ENCODE data around the gene LGMN.

The LGMN gene

GRCh38 chr14:92670643-92671366 is 77.6 kb downstream of the LGMN start:
- no peak for DNase-seq

DNA sequence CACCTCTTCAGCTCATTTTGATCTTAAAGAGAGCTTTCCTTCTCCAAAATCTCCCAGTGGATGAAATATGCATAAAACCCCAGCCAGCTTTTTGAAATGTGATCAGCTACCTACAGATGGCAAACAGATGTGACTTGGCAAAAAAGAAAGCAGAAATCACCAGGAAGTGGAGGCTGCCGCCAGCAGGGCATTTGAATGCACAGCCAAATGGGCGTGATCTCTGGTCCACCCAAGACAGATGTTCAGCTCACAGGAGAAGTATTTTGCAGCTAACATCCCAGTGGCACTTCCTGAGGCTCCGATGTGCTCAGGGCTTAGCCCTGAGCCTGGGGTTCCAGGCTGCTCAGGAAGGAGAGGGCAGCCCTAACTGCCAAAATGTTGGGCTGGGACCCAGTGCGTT is 78.3 kb downstream of the LGMN start:
- DNase-seq = no peak

GRCh38 chr14:92668276-92668973 is 80.0 kb downstream of the LGMN start:
- no peak for DNase-seq

DNA sequence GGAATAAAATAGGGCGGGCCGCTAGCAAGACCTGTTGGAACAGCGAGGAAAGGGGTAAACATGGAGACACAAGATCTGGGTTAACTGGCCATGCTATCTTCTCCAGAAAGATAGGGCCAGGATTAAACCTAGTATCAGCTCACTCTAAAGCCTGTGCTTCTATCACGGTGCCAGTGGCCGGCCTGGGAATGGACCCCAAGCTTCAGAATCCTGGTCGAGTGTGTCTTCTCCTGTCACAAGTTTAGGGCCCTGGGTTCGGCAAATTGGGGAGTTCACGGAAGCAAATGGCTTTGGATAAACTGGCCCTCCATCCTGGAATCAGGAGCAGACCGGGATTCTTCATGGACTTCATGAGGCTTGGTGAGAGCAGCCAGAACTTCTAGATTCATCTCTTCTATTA is 82.2 kb downstream of the LGMN start:
- DNase-seq = no peak

- no peak for DNase-seq
Observed at GRCh38 chr14:92665661-92666110, 82.7 kb downstream of the LGMN start.

DNA sequence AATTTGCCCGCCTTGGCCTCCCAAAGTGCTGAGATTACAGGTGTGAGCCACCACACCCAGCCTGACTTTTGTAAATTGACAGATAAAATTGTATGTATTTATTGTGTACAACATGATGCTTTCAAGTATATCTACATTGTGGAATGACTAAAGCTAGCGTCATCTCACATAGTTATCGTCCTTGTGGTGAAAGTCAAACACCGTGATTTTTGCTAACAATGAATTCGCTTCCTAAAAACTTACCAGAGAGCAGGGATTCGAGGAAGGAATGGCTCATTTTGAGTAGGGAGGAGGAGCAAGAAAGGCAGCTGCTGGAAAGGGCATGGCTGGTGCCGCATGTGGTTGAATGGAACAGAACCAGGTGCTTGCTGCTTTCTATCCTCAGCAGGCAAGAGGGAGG is 85.4 kb downstream of the LGMN start:
- no peak for DNase-seq

- no peak for DNase-seq
Observed at GRCh38 chr14:92660571-92660970, 87.9 kb downstream of the LGMN start.

DNA sequence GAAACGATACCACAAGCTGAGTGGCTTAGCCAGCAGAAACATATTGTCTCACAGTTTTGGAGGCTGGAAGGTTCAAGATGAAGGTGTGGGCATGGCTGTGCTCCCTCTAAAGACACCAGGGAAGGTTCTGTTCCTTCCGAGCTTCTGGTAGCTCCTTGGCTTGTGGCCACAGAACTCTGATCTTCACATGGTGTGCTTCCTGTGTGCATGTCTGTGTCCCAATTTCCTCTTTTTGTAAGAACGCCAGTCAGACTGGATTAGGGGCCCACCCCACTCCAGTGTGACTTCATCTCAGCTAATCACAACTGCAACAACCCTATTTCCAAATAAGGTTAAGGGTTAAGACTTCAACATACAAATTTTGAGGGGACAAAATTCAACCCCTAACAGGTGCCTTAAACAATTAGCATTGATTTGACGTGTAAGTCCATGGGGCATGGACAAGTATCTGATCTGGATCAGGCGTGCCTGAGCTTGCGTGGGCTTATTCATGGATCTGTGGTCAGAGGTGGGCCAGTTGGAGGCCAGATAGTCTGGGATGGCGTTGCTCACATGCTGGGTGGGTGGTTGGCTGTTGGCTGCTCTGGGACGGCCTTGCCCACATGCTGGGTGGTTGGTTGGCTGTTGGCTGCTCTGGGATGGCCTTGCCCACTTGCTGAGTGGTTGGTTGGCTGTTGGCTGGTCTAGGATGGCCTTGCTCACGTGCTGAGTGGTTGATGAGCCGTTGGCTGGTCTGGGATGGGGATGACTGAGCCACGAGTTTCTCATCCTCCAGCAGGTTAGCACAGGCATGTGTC is 88.5 kb downstream of the LGMN start:
- no peak for DNase-seq

DNA sequence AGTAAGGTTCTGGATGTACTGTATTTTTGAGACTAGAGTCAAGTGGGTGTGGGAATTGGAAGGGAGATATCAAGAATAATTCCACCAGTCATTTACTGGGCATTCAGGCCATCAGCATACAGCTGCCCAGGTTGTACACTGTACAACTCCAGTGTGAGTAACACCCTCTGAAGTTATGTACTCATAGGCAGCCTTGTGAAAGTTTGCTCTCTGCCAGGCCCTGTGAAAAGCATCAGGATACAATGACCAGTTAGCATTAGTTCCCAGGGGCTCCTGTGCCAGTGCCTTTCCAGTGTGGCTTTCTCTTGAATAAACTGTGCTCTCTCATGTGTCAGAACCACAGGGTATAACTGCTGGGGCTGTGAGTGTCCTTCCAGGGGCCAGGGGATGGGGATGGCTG is 89.7 kb downstream of the LGMN start:
- DNase-seq = no peak

- DNase-seq = no peak
Observed at GRCh38 chr14:92658160-92658559, 90.3 kb downstream of the LGMN start.

DNA sequence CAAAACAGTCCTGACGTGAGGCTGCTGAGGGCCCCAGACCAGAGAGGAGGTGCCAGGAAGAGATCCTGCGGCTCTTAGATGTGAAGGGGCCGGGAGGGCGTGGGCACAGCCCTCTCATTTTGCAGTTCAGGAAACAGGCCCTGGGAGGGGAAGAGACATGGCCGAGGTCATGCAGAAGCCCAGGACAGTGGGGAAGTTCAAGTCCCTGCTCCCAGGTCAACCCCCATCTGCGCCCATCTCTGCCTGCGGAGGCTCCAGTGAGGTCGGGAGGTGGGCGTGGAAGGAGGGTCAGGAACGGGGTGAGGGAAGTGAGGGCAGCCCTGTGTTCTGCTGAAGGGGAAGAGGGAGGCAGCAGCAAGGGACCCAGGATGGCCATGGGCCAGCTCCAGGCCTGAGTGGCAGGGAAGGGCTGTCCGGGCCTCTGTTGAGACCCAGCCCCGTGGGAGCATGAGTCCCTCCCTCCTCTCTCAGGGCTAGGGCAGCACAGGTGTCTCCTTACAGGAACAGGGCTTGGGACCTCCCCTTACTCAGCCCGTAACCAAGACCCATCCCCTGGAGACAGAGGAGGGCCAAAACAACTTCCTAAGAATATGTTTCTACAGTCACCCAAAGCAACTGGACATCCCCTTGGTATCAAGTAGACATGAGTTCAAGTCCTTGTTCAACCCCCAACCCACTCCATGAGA is 90.8 kb downstream of the LGMN start:
- DNase-seq = no peak

DNA sequence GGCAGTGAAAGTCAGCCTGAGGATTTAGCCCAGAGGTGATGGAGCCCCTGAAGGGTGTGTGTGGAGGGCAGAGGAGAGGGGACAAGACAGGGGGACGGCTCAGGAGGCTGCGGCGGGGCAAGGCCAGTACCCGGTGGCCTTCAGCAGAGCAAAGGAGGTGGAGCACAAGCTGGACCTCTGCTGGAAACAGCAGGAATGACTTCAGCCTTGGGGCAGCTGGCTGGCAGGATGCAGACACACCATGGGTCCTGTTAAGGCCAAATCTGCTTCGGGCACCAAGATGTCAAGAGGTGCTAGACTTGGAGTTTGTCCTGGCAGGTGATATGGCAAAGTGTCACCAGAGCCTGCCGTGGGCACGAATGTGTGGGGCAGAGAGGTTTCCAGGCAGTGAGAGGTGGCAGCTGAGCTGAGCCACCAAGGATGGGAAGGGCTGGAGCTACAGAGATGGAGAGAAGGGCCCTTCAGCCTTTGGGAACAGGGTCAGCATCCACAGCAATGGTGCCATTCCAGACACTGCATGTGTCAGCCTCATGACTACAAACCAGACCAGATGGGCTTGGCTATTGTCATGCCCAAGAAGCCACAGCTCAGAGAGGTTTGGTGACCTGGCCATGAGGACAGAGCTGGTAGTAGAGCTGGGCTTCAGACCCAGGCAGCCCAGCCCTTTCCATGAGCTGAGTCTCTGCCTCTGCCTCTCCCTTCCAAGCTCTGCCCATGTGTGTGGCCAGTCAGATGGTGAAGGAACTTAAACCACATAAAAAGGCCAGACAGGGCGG is 91.9 kb downstream of the LGMN start:
- no peak for DNase-seq

- DNase-seq = no peak
Observed at GRCh38 chr14:92655419-92656201, 92.8 kb downstream of the LGMN start.

GRCh38 chr14:92654239-92654901 is 94.1 kb downstream of the LGMN start:
- DNase-seq = no peak

Measured in DMS79 (cell line).